ENCODE data around the gene FH. TPM values are rescaled to one million over a fixed set of nuclear protein-coding genes. Genes with fewer than 3 reads are reported as not detected.

Gene FH
- 135 and 162 TPM in 2 replicates for total RNA-seq

DNA sequence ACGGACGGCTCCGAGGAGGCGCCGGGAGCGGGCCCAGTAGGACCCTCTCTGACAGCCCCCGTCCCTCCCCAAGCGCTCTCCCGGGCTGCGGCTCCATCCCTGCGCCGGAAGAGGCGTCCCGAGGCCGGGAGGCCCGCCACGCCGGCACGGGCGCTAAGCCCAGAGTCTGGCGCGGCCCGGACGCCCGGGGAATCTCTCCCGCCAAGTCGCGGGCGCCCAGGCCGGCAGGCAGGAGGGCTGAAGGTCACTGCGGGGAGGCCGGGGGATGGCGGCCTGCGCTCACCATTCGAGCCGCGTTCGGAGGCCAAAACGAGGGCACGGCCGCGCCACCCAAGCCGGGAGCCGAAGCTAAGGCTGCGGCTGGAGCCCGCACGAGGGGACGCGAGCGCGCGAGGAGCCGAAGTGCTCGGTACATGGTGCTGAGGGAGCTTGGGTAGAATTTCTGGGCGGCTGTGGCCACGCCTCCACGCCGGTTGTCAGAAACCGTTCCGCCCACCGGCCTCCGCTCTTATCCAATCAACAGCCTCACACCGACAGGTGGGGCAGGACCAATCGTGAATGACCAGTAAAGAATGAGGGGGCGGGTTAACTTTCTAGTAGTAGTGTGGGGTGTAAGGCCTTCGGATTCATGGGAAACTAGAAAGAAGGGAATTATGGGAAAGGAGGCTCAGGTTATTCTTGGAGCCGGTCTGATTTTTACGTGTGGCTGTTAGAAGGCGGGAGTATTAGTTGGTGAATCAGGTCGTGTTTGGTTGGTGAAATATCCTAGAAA lies at the start of gene FH:
Gene FH, minus strand, starts transcription at position 448 of the 772 bp plus-strand sequence. Its CDS starts 33 bp downstream, at position 415.

DNA sequence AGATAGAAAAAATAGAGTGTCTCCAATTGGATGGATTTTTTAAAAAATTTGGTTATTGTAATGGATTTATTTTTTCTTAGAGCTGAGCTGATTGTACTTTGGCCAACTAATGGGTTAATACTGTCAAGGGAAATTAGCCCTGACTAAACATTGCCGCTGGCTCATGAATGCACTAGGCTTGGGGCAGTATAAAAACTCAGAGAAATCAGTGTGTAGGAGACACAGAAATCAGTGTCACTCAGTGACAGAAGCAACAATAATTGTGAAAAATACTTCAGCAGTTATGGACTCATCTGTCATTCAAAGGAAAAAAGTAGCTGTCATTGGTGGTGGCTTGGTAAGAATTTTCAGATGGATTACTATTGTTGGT lies 12.6 kb upstream of the FH start, which contains the start of gene KMO:
Gene KMO, plus strand, starts transcription at position 217 of the 370 bp plus-strand sequence. Its CDS starts 67 bp downstream, at position 284.

Other genes starting within 250 kb of the FH start
- 0.53 and 2.2 TPM in 2 replicates for gene RGS7, start 162.6 kb downstream of the FH start, total RNA-seq
- not detected in 2 replicates for gene KMO, start 12.6 kb upstream of the FH start, total RNA-seq
- 29.7 and 39.0 TPM in 2 replicates for gene CHML, start 120.6 kb upstream of the FH start, total RNA-seq
- gene OPN3, start 120.6 kb upstream of the FH start, total RNA-seq = 15.6 and 20.0 TPM in 2 replicates
- gene WDR64, start 132.5 kb upstream of the FH start, total RNA-seq = not detected in 2 replicates

All from thoracic aorta endothelial cell (primary cell).